ENCODE results near the gene ADO.

DNA sequence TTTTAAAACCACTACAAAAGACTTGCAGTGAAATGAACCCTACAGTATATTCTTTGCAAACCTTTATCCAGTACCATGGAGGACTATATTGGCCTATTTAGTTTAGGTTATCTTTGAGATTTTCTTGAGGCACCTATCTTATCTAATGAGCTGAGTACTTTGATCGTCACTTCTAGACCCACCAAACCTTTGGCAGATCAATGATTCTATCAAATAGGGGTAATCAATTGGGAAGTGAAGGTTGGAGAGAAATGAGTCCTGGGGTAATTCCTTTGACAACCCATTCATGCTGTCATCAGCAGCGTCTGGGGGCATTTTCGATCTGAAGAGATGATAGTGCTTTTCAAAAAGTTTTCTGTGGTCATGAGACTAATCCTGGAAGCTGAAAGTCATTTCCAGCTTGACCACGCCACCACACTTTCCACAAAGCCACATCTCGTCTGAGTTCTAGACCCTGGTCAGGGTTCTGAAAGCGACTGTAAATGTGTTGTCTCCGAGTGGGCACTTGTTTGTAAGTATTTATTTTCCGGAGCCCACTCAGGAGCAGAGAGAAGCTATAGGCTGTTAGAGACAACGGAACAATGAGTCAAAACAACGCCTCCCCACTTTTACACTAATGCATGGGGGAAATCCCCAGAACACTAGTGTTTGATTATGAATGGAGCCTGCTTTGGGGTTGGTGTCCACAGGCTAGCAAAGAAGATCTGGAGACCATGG lies 6.8 kb downstream of the ADO start:
- TF ChIP-seq, protein P1, sequence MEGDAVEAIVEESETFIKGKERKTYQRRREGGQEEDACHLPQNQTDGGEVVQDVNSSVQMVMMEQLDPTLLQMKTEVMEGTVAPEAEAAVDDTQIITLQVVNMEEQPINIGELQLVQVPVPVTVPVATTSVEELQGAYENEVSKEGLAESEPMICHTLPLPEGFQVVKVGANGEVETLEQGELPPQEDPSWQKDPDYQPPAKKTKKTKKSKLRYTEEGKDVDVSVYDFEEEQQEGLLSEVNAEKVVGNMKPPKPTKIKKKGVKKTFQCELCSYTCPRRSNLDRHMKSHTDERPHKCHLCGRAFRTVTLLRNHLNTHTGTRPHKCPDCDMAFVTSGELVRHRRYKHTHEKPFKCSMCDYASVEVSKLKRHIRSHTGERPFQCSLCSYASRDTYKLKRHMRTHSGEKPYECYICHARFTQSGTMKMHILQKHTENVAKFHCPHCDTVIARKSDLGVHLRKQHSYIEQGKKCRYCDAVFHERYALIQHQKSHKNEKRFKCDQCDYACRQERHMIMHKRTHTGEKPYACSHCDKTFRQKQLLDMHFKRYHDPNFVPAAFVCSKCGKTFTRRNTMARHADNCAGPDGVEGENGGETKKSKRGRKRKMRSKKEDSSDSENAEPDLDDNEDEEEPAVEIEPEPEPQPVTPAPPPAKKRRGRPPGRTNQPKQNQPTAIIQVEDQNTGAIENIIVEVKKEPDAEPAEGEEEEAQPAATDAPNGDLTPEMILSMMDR (IDR thresholded peaks at IDR 0.05), result no peak
- TF ChIP-seq POLR2A (IDR thresholded peaks at IDR 0.05), result no peak
